Measurements from ENCODE around the gene ZNF865.

- no peak for TF ChIP-seq CTCF (IDR thresholded peaks at IDR 0.05; ENCODE audit: low read length)
- no peak for TF ChIP-seq EZH2 (IDR thresholded peaks at IDR 0.05; ENCODE audit: borderline replicate concordance, low read length)
Observed at GRCh38 chr19:55581145-55581822, 24.2 kb upstream of the ZNF865 start.
